ENCODE data around the gene ZMYND8.

Gene ZMYND8

DNA sequence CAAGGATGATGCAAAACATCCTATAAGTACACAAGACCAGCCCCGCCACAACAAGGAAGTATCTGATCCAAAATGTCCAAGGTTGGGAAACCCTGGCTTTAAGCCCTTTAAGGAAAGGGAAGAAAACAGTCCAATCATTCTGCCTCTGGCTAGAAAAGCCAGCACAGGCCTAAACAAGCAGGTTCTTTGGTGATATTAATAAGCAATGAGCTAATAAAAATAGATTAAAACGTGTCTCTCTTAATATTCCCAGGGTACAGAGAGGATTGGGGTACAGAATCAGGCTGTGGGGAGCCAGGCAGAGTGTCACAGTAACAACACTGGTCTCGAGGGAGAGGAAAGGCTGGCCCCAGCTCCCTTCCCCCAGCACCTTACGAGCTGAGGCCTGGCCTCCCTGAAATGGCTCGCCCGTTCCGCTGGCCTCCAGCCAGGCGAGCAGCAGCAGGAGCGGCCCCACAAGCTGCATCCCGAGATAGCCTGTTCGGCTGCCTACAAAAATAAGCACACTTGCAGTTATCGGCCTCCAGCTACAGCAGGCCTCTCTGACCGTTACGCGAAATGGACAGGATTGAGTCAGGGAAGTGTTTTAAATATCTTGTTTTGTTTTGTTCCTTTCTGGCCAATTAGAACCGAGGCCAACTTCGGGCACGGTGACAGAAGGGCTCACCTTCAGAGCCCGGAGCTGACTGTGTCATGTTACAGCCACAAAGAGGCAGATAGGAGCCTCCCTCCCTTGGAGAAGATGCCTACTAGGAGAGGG lies 4.0 kb upstream of the ZMYND8 start:
- DNase-seq = no peak
- Mint-ChIP-seq H3K4me3 (no peak overlapping the region), H3K27me3 (no peaks in the 10 kb centered on the region), H3K4me1 (ENCODE audit: low read depth) (peaks cover 55% of the 10 kb centered on the region), H3K36me3 (ENCODE audit: low read depth) (peaks cover 7% of the 10 kb centered on the region), H3K9me3 (no peaks in the 10 kb centered on the region), H3K27ac (no peak overlapping the region)

- peaks cover 49% of the 10 kb centered on the region for H3K4me1 Mint-ChIP-seq (ENCODE audit: low read depth)
- DNase-seq = no peak
- H3K27me3 Mint-ChIP-seq = no peaks in the 10 kb centered on the region
- H3K36me3 Mint-ChIP-seq (ENCODE audit: low read depth) = peaks cover 15% of the 10 kb centered on the region
- H3K27ac Mint-ChIP-seq = peak overlapping the region; percentile 98
- no peaks in the 10 kb centered on the region for H3K9me3 Mint-ChIP-seq
- no peak overlapping the region for H3K4me3 Mint-ChIP-seq
Measured at GRCh38 chr20:47359530-47360296, 3.2 kb upstream of the ZMYND8 start.

DNA sequence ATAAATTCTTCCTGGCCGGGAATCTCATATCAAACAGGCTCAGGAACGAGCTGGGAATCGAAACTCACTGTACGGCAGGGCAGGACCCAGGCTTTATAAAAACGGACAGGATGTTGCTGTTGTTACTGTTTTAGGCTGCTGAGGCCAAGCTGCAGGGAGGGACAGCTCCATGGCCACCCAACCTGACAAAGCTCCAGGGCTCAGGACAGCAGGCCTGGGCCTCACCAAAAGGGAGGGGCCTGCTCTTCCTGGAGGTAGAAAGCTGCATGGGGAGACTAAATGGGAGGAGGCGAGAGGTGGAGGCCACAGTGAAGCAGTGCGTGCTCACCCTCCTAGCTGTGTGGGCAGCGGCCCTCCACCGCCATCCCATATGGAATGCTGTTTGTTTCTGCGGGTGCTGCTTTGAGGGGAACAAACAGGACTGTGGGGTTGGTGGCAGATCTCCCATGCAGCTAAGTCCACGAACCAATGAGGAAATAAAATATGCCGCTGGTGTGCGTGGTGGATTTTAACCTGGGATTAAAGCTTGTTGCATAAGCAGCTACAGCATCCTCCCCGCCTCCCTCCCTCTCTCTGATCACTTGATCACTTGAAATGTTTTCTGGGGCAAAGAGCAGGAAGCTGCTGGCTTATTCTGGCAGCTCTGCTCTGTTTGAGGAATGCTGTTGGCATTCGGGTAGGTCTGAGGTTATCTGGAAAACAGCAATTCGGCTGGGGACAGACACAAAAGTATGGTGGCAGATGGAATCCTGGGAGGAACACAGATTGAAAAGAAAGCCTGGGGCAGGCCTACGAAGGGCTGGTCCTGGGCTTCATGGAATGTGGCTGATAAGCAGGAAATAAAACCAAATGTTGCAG lies 2.4 kb upstream of the ZMYND8 start:
- DNase-seq = peak; percentile 45
- H3K4me3 Mint-ChIP-seq = no peak overlapping the region
- H3K27ac Mint-ChIP-seq = peak overlapping the region; percentile 98
- H3K4me1 Mint-ChIP-seq (ENCODE audit: low read depth) = peaks cover 49% of the 10 kb centered on the region
- no peaks in the 10 kb centered on the region for H3K9me3 Mint-ChIP-seq
- peaks cover 22% of the 10 kb centered on the region for H3K36me3 Mint-ChIP-seq (ENCODE audit: low read depth)
- H3K27me3 Mint-ChIP-seq = no peaks in the 10 kb centered on the region

GRCh38 chr20:47358039-47358671 lies 1.7 kb upstream of the ZMYND8 start:
- no peaks in the 10 kb centered on the region for H3K9me3 Mint-ChIP-seq
- DNase-seq = no peak
- peaks cover 29% of the 10 kb centered on the region for H3K36me3 Mint-ChIP-seq (ENCODE audit: low read depth)
- H3K4me1 Mint-ChIP-seq (ENCODE audit: low read depth) = peaks cover 49% of the 10 kb centered on the region
- peak overlapping the region; percentile 92 for H3K4me3 Mint-ChIP-seq
- H3K27me3 Mint-ChIP-seq = no peaks in the 10 kb centered on the region
- H3K27ac Mint-ChIP-seq = peak overlapping the region; percentile 98

DNA sequence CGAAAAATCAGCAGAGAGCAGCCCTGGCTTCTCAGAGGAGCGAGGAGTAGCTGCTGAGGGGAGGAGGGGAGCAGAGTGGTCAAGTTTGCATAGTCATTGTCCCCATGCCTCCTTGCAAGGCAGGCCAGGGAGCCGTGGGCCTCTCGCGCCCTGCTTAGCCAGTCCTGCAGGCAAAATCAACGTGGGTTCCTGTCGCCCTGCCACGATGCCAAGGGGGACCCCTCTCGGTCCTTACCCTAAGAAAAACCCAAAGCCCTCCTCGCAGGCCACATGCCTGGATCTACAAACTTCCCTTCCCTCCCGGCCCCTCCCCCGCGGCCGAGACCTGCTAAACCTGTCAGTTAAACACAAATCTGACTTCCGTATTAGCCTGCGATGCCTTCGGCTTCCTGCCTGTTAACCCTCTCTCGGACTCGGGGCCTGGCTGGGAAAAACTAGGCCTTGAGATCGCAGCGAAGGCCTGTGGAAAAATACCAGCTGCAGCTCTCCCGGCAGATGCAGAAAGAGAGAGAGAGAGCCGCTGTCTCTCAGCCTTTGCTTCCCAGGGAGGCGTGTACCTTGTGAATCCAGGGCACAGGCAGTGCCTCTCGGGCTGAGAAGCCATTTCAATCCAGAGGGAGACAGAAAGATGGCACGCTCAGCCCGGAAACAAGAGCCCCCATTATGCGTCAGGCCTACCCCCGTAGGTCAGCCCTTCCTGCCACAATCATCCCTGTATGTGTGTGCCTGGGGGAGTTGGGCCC lies 968 bp upstream of the ZMYND8 start:
- peak; percentile 84 for DNase-seq
- Mint-ChIP-seq H3K4me3 (peak overlapping the region; percentile 92), H3K36me3 (ENCODE audit: low read depth) (peaks cover 36% of the 10 kb centered on the region), H3K27me3 (no peaks in the 10 kb centered on the region), H3K9me3 (no peaks in the 10 kb centered on the region), H3K27ac (peak overlapping the region; percentile 98), H3K4me1 (ENCODE audit: low read depth) (peaks cover 44% of the 10 kb centered on the region)

GRCh38 chr20:47356220-47356525 lies 326 bp downstream of the ZMYND8 start:
- Mint-ChIP-seq H3K27ac (peak overlapping the region; percentile 98), H3K9me3 (no peaks in the 10 kb centered on the region), H3K27me3 (no peaks in the 10 kb centered on the region), H3K4me3 (peak overlapping the region; percentile 92), H3K36me3 (ENCODE audit: low read depth) (peaks cover 45% of the 10 kb centered on the region), H3K4me1 (ENCODE audit: low read depth) (peaks cover 41% of the 10 kb centered on the region)
- DNase-seq = no peak

DNA sequence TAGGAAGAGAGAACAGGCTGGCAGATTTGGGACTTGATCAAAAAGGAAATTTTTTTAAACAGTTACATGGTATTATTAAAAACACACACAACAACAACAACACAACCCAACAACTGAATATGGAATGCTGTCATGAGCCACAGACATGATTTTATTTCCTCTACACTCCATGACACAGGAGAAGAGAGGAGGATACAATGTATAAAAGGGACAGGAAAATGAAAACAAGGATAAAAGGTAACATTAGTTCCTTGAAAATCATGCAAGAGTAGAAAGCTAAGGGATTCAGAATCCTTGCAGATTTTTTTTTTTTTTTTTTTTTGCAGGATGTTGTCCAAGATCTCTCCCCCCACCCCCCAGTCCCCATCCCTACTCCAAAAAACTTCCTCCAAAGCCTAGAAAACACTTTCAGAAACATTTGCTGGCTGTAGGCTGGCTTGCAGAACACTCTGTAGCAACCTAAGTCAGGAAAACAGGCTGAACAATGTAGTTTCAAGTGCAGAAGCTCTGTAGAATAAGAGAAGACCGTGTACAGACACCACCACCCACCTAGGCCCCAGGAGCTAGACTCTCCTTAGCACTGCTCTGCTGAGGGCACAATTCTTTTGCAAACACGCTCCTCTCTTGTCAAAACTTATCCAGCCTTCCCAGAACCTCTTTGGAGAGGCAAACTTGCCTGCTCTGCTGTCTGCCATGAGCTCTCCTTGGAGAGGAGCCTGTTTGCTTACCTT lies 845 bp downstream of the ZMYND8 start:
- DNase-seq = peak; percentile 57
- Mint-ChIP-seq H3K36me3 (ENCODE audit: low read depth) (peaks cover 45% of the 10 kb centered on the region), H3K4me1 (ENCODE audit: low read depth) (peaks cover 41% of the 10 kb centered on the region), H3K9me3 (no peaks in the 10 kb centered on the region), H3K27ac (peak overlapping the region; percentile 98), H3K4me3 (peak overlapping the region; percentile 92), H3K27me3 (no peaks in the 10 kb centered on the region)

DNA sequence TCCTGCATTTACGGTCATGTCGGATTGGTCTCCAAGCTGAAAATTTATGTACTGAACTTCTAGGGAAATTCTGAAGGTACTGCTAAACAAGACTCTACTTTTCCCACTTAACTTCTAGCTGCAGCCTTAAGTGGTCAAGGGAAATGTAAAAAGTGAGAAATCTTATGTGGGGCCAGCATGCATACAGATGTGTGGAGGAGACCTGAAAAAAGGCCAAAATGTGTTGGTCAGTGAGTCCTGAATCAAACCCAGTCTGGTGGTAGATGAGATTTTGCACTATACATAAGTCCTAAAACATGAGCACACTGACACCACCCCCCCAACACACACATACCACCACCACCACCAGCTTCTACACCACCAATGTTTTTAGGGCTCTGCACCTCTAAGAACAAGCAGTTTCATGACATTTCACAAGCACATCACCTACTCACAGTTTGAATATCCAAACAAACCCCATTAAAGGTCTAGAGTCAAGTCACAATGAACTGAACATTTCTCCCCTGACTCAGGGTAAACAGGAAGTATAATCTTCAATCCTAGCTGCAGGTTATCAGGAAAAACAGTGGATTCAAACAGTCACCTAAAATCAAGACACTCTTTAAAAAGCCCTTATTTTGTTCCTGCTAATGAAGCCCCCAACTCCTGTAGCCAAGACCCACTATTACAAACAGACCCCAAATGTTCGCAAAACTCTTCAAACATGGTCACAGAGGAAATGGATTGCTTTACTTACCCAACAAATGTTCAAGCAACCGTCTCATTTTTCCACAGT lies 1.6 kb downstream of the ZMYND8 start:
- Mint-ChIP-seq H3K9me3 (no peaks in the 10 kb centered on the region), H3K27ac (peak overlapping the region; percentile 98), H3K36me3 (ENCODE audit: low read depth) (peaks cover 45% of the 10 kb centered on the region), H3K27me3 (no peaks in the 10 kb centered on the region), H3K4me3 (peak overlapping the region; percentile 92), H3K4me1 (ENCODE audit: low read depth) (peaks cover 41% of the 10 kb centered on the region)
- DNase-seq = no peak

- peak overlapping the region; percentile 92 for H3K4me3 Mint-ChIP-seq
- DNase-seq = no peak
- peak overlapping the region; percentile 98 for H3K27ac Mint-ChIP-seq
- no peaks in the 10 kb centered on the region for H3K27me3 Mint-ChIP-seq
- H3K9me3 Mint-ChIP-seq = no peaks in the 10 kb centered on the region
- H3K4me1 Mint-ChIP-seq (ENCODE audit: low read depth) = peaks cover 36% of the 10 kb centered on the region
- H3K36me3 Mint-ChIP-seq (ENCODE audit: low read depth) = peaks cover 45% of the 10 kb centered on the region
Measured at GRCh38 chr20:47354464-47354713, 2.1 kb downstream of the ZMYND8 start.

DNA sequence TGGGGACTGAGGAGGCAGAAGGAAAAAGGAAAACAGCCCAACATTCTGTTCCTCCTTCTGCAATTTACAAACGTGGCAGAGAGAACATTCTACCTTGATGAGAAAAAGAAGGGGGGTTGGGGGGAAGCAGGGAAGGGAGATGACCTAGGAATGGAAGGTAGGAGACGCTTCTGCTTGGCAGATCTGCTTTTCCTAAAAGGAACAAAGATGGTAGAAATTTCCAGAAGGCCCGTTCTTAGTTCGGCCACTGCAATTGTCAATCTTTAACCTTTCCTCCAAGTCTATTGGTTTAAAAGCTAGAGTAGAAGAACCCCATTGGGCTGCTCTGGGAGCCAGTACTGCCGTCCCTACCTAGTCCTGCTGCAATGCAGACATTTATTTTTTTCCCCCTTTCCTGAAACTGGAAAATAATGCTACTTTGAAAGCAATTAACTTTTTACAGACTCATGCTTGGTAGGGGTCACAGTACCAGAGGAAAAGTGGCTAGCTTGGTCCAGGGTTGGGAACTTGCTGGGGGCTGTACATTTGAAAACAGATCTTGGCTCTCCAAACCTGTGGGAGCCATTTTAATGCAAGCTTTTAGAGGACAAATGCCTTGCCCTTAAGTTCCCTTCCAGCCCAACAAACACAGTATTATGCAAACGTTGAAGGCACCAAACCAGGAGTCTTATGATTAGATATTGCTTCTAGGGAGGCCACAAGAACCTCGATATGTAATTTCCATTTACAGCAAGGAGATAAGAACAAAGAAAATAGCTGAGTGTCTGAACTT lies 2.6 kb downstream of the ZMYND8 start:
- H3K9me3 Mint-ChIP-seq = no peaks in the 10 kb centered on the region
- peak overlapping the region; percentile 98 for H3K27ac Mint-ChIP-seq
- H3K4me1 Mint-ChIP-seq (ENCODE audit: low read depth) = peaks cover 31% of the 10 kb centered on the region
- DNase-seq = no peak
- no peaks in the 10 kb centered on the region for H3K27me3 Mint-ChIP-seq
- H3K4me3 Mint-ChIP-seq = peak overlapping the region; percentile 92
- peaks cover 45% of the 10 kb centered on the region for H3K36me3 Mint-ChIP-seq (ENCODE audit: low read depth)

DNA sequence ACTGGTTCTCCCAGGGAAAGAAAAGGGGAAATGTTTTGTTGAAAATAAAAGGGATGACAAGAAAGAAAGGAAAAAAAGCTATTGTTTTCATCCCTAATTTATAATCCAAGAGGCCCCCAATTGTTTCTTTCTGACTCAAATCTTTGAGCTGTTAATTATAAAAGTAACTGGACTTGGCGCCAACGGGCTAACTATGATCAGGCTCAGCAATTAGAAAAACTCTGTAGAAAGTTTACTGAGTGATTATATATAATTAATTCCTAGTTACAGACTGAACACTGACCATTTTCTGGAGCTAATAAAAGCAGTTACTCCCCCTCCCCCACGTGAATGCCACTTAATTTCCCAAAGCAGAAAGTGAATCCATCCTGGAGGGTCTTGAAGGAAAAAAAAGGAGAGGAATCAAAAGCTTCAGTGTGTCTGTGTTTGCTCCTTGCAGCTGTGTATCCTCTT lies 3.2 kb downstream of the ZMYND8 start:
- H3K36me3 Mint-ChIP-seq (ENCODE audit: low read depth) = peaks cover 45% of the 10 kb centered on the region
- H3K27me3 Mint-ChIP-seq = no peaks in the 10 kb centered on the region
- H3K4me1 Mint-ChIP-seq (ENCODE audit: low read depth) = peaks cover 24% of the 10 kb centered on the region
- no peaks in the 10 kb centered on the region for H3K9me3 Mint-ChIP-seq
- peak overlapping the region; percentile 78 for H3K27ac Mint-ChIP-seq
- DNase-seq = no peak
- peak overlapping the region; percentile 92 for H3K4me3 Mint-ChIP-seq

Data from activated T-cell treated with anti-CD3 and anti-CD28 coated beads, Interleukin-2, amount 50 U/mL, for 24 hours (primary cell).